HG03558 (cell line): Measurements from ENCODE around the gene BRI3BP.
"Not testable (repeated sequence)": the region's sequence is repeated elsewhere in the genome, so short reads cannot be mapped to it uniquely, and the experiment has no call there.

Source experiments
- ATAC-seq: cut with Tn5 transposase; IDR thresholded peaks from one replicate; pipeline ENCODE4 v1.9.1; 2021; ENCODE audit warnings: moderate number of reproducible peaks; ENCODE audit not compliant: unreplicated experiment; ENCODE audit errors: extremely low read depth

The BRI3BP gene

GRCh38 chr12:124971603-124972002, 21.8 kb upstream of the BRI3BP start:
- no peak for ATAC-seq

GRCh38 chr12:124972211-124972610, 21.2 kb upstream of the BRI3BP start:
- no peak for ATAC-seq

GRCh38 chr12:124975276-124975675, 18.2 kb upstream of the BRI3BP start:
- no peak for ATAC-seq

- ATAC-seq: no peak
These were observed 16.4 kb upstream of the BRI3BP start for GRCh38 chr12:124976999-124977398.

- ATAC-seq: no peak
These were observed 13.9 kb upstream of the BRI3BP start for GRCh38 chr12:124979568-124979967.

- ATAC-seq: no peak
These were observed 13.2 kb upstream of the BRI3BP start for GRCh38 chr12:124980098-124980892.

- ATAC-seq: not testable (repeated sequence)
These were observed 6.6 kb upstream of the BRI3BP start for GRCh38 chr12:124986876-124987275.

GRCh38 chr12:124992874-124993625, 395 bp upstream of the BRI3BP start:
- no peak for ATAC-seq

- ATAC-seq: no peak
These were observed 1.1 kb downstream of the BRI3BP start for GRCh38 chr12:124994437-124994975.

GRCh38 chr12:124995200-124995961, 1.9 kb downstream of the BRI3BP start:
- ATAC-seq: no peak

GRCh38 chr12:124998705-124999104, 5.3 kb downstream of the BRI3BP start:
- ATAC-seq: no peak

- no peak for ATAC-seq
These were observed 8.2 kb downstream of the BRI3BP start for GRCh38 chr12:125001636-125002035.

GRCh38 chr12:125003021-125003420, 9.6 kb downstream of the BRI3BP start:
- ATAC-seq: no peak

- ATAC-seq: no peak
These were observed 11.2 kb downstream of the BRI3BP start for GRCh38 chr12:125004621-125005020.

GRCh38 chr12:125005652-125006051, 12.2 kb downstream of the BRI3BP start:
- no peak for ATAC-seq

GRCh38 chr12:125006365-125006764, 12.9 kb downstream of the BRI3BP start:
- no peak for ATAC-seq

GRCh38 chr12:125013816-125014442, 20.5 kb downstream of the BRI3BP start:
- no peak for ATAC-seq

- ATAC-seq: no peak
These were observed 21.1 kb downstream of the BRI3BP start for GRCh38 chr12:125014526-125014925.

- ATAC-seq: no peak
These were observed 22.4 kb downstream of the BRI3BP start for GRCh38 chr12:125015680-125016310.

- no peak for ATAC-seq
These were observed 24.4 kb downstream of the BRI3BP start for GRCh38 chr12:125017801-125018200.
